ENCODE data around the gene TOR3A.

Gene TOR3A

DNA sequence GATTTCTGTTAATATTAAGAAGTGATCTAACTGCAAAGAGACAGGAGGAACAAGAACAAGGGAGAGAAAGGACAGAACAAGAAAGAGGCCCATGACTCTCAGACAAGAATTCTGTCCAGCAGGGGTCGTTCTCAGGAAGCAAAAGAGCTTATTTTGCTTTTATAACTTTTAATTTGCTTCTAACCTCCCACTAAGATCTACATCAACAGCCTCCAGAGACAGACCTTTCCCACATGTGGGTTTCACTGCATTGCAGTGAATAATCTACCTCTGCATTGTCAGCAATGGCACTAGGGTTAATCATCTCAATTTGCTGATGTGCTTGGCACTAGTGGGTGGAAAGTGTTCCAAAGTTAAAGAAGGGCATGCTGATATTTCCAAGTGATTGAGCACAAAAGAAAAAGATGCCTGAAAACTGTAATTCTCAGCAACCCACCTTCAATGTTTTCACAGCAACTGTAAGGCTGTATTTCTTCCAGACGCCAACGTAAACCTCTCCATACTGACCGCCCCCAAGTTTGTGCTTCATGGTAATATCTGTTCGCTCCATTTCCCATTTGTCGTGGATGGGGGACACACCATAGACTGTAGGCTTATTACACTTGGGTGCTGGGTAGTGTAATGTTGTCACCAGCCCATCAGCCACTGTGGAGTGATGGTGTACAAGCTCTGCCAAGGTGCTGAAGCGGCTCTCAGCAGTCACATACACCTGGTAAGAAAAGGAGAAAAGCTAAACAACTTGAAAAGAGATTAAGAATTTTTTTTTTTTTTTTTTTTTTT is 39.5 kb downstream of the TOR3A start:
- DNase-seq: peak; percentile 52 to 75 (median 66)
- Histone ChIP-seq H3K27me3 (replicated peaks in 2 of 5; ENCODE audit: control insufficient read depth in 4 of 5, insufficient read depth in 5 of 5, low read length in 4 of 5) (no peaks in the 10 kb centered on the region), H3K9me3 (ENCODE audit: control extremely low read depth in 1 of 5, control insufficient read depth in 4 of 5, insufficient read depth in 2 of 5, low read depth in 1 of 5, low read length in 4 of 5) (no peaks in the 10 kb centered on the region), H3K4me1 (ENCODE audit: control extremely low read depth in 1 of 4, control insufficient read depth in 4 of 4, insufficient read depth in 4 of 4, low read length in 3 of 4) (no peaks in the 10 kb centered on the region), H3K36me3 (ENCODE audit: control insufficient read depth in 4 of 4, insufficient read depth in 4 of 4, low read length in 3 of 4) (peaks cover 5 to 42% (median 18%) of the 10 kb centered on the region in 4 experiments), H3K4me3 (ENCODE audit: control insufficient read depth in 1 of 7, extremely low read depth in 1 of 7, insufficient read depth in 4 of 7, low read depth in 2 of 7, low read length in 6 of 7) (no peak overlapping the region), H3K27ac (ENCODE audit: insufficient read depth in 1 of 2, low read depth in 1 of 2, low read length in 2 of 2, poor library complexity in 1 of 2, severe bottlenecking in 2 of 2) (no peak overlapping the region)
- ChIA-PET POLR2A (interaction anchor here (0.6 kb wide), 1 partner anchor 513 kb away, joined by 3 read pairs; no protein-coding TSS in a partner anchor), CTCF (interaction anchor here (0.7 to 5.4 kb wide), 23 partner anchors 9 to 249 kb away, joined by 3 to 45 read pairs (median 5); partner anchors contain the start of gene SOAT1)
- WGBS (ENCODE audit: insufficient coverage): 94% methylated on average over 3 of the region's 7 CpGs

DNA sequence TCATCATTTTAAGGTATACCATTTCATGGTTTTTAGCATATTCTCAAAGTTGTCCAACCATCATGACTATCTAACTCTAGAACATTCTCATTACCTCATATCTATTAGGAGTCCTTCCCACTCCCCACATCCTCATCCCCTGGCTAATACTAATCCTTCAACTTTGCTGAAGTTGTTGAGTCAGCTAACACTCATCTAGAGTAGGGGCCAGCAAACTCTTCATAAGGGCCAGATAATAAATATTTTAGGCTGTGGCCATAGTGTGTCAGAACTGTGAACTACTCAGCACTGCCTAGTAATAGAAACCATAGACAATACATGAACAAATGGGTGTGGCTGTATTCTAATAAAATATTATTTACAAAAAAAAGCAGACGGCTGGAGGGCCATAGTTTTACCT is 43.0 kb downstream of the TOR3A start:
- no CpG with 5 or more reads among the region's 1 CpG for WGBS (ENCODE audit: insufficient coverage)
- Histone ChIP-seq H3K4me1 (ENCODE audit: control extremely low read depth in 1 of 4, control insufficient read depth in 4 of 4, insufficient read depth in 4 of 4, low read length in 3 of 4) (peaks cover 0 to 8% (median 2%) of the 10 kb centered on the region in 4 experiments), H3K4me3 (ENCODE audit: control insufficient read depth in 1 of 7, extremely low read depth in 1 of 7, insufficient read depth in 4 of 7, low read depth in 2 of 7, low read length in 6 of 7) (no peak overlapping the region), H3K27me3 (replicated peaks in 2 of 5; ENCODE audit: control insufficient read depth in 4 of 5, insufficient read depth in 5 of 5, low read length in 4 of 5) (no peaks in the 10 kb centered on the region), H3K9me3 (ENCODE audit: control extremely low read depth in 1 of 5, control insufficient read depth in 4 of 5, insufficient read depth in 2 of 5, low read depth in 1 of 5, low read length in 4 of 5) (no peaks in the 10 kb centered on the region), H3K27ac (ENCODE audit: insufficient read depth in 1 of 2, low read depth in 1 of 2, low read length in 2 of 2, poor library complexity in 1 of 2, severe bottlenecking in 2 of 2) (no peak overlapping the region), H3K36me3 (ENCODE audit: control insufficient read depth in 4 of 4, insufficient read depth in 4 of 4, low read length in 3 of 4) (peaks cover 2 to 21% (median 8%) of the 10 kb centered on the region in 4 experiments)
- DNase-seq: no peak
- ChIA-PET POLR2A (no interaction called here), CTCF (no interaction called here)

DNA sequence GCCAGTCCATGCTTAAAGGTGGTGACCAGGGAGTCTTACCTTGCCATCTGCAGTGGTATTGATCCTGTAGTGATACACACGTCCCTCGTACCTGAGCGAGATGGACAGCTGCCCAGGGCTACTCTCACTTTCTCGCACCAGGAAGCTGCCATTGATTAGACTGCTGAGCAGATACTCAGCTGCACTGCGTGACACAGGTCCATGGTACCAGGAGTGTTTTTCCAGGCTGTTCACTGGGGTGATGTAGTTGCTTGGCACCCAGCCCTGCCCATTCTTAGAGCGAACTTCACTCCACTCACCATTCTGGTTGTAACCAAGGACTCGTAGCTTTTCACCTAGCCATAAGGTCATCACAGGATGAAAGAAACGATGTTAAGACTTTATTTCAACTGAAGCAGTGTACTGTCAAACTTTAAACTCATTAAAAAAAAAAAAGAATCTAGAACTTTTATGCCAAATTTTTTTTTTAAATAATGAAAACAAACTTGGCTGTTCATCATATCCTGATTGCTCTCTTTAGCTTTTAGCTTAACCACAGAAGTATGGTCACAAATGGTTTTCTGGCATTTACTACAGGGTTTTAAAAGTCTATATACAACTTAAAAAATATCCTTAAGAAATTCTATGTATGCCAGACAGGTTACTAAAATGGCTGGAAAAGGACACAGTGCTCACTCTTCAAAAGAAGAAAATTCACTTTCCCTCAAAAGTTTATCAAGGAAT is 44.6 kb downstream of the TOR3A start:
- peaks cover 2 to 14% (median 5%) of the 10 kb centered on the region in 4 experiments for H3K36me3 ChIP-seq (ENCODE audit: control insufficient read depth in 4 of 4, insufficient read depth in 4 of 4, low read length in 3 of 4)
- POLR2A ChIA-PET: no interaction called here
- no peaks in the 10 kb centered on the region for H3K9me3 ChIP-seq (ENCODE audit: control extremely low read depth in 1 of 5, control insufficient read depth in 4 of 5, insufficient read depth in 2 of 5, low read depth in 1 of 5, low read length in 4 of 5)
- peak overlapping the region in 1 of 2 experiments; percentile 2 for H3K27ac ChIP-seq (ENCODE audit: insufficient read depth in 1 of 2, low read depth in 1 of 2, low read length in 2 of 2, poor library complexity in 1 of 2, severe bottlenecking in 2 of 2)
- 100% methylated on average over 8 of the region's 8 CpGs for WGBS (ENCODE audit: insufficient coverage)
- no peaks in the 10 kb centered on the region for H3K27me3 ChIP-seq (replicated peaks in 2 of 5; ENCODE audit: control insufficient read depth in 4 of 5, insufficient read depth in 5 of 5, low read length in 4 of 5)
- H3K4me3 ChIP-seq (ENCODE audit: control insufficient read depth in 1 of 7, extremely low read depth in 1 of 7, insufficient read depth in 4 of 7, low read depth in 2 of 7, low read length in 6 of 7): no peak overlapping the region
- DNase-seq: no peak
- CTCF ChIA-PET: interaction anchor here (0.8 to 1.7 kb wide), 7 partner anchors 12 to 244 kb away, joined by 3 to 6 read pairs (median 4); partner anchors contain the start of gene SOAT1
- H3K4me1 ChIP-seq (ENCODE audit: control extremely low read depth in 1 of 4, control insufficient read depth in 4 of 4, insufficient read depth in 4 of 4, low read length in 3 of 4): peaks cover 0 to 10% (median 4%) of the 10 kb centered on the region in 4 experiments

DNA sequence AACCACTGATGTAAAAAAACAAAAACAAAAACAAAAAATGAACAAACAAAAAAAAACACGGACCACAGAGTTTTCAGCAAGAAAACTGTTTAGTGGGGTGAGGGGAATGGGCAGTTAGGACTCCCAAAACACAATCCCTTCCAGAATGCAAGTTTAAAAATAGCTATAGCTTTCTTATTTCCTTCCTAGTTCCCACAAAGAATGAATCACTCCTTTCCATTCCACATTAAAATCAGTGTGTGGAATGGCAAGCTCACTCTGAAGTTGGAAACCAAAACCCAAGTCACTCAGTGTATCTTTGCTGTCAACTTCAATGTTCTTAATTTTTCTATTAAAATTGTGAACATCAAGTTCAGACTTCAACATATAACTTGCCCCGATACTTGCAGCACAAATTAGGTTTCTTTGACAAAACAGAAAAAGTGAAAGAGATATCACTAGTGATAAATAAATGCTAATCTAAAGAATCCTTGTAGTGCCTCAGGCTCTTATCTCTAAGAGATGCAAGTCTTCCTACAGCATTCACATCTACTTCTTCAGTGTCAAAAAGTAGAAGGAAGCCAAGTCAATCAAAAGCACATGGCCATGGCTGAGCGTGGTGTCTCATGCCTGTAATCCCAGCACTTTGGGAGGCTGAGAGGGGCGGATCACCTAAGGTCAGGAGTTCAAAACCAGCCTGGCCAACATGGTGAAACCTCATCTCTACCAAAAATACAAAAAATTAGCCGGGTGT is 45.5 kb downstream of the TOR3A start:
- WGBS (ENCODE audit: insufficient coverage): 100% methylated on average over 3 of the region's 5 CpGs

DNA sequence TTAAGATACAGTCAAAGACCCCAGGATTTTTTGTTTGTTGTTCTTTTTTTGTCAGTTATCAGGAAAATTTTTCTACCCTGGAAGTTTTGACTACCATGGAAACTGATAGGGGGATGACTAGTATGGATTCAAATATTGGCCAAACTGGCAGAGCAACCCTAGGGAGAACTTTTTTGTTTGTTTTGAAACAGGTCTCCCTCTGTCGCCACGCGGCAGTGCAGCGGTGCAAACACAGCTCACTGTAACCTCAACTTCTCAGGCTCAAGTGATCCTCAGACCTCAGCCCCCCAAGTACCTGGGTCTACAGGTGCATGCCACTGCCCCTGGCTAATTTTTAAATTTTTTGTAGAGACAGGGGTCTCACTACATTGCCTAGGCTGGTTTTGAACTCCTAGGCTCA is 46.6 kb downstream of the TOR3A start:
- H3K27me3 ChIP-seq (replicated peaks in 2 of 5; ENCODE audit: control insufficient read depth in 4 of 5, insufficient read depth in 5 of 5, low read length in 4 of 5): no peaks in the 10 kb centered on the region
- ChIA-PET POLR2A (interaction anchor here (0.7 kb wide), 1 partner anchor 1072 kb away, joined by 3 read pairs; no protein-coding TSS in a partner anchor), CTCF (interaction anchor here (0.6 to 0.7 kb wide), 2 partner anchors 11 to 29 kb away, joined by 4 read pairs; no protein-coding TSS in a partner anchor)
- no peak for DNase-seq
- no peaks in the 10 kb centered on the region for H3K9me3 ChIP-seq (ENCODE audit: control extremely low read depth in 1 of 5, control insufficient read depth in 4 of 5, insufficient read depth in 2 of 5, low read depth in 1 of 5, low read length in 4 of 5)
- no peak overlapping the region for H3K27ac ChIP-seq (ENCODE audit: insufficient read depth in 1 of 2, low read depth in 1 of 2, low read length in 2 of 2, poor library complexity in 1 of 2, severe bottlenecking in 2 of 2)
- no CpG with 5 or more reads among the region's 4 CpGs for WGBS (ENCODE audit: insufficient coverage)
- peaks cover 2 to 13% (median 5%) of the 10 kb centered on the region in 4 experiments for H3K36me3 ChIP-seq (ENCODE audit: control insufficient read depth in 4 of 4, insufficient read depth in 4 of 4, low read length in 3 of 4)
- no peak overlapping the region for H3K4me3 ChIP-seq (ENCODE audit: control insufficient read depth in 1 of 7, extremely low read depth in 1 of 7, insufficient read depth in 4 of 7, low read depth in 2 of 7, low read length in 6 of 7)
- peaks cover 0 to 10% (median 4%) of the 10 kb centered on the region in 4 experiments for H3K4me1 ChIP-seq (ENCODE audit: control extremely low read depth in 1 of 4, control insufficient read depth in 4 of 4, insufficient read depth in 4 of 4, low read length in 3 of 4)

More for the DNA sequence above, 45.5 kb downstream of the TOR3A start:
- CTCF ChIA-PET: interaction anchor here (0.6 to 1.7 kb wide), 2 partner anchors 22 to 170 kb away, joined by 3 to 6 read pairs; no protein-coding TSS in a partner anchor
- Histone ChIP-seq H3K4me3 (ENCODE audit: control insufficient read depth in 1 of 7, extremely low read depth in 1 of 7, insufficient read depth in 4 of 7, low read depth in 2 of 7, low read length in 6 of 7) (no peak overlapping the region), H3K27me3 (replicated peaks in 2 of 5; ENCODE audit: control insufficient read depth in 4 of 5, insufficient read depth in 5 of 5, low read length in 4 of 5) (no peaks in the 10 kb centered on the region), H3K36me3 (ENCODE audit: control insufficient read depth in 4 of 4, insufficient read depth in 4 of 4, low read length in 3 of 4) (peaks cover 2 to 13% (median 5%) of the 10 kb centered on the region in 4 experiments), H3K27ac (ENCODE audit: insufficient read depth in 1 of 2, low read depth in 1 of 2, low read length in 2 of 2, poor library complexity in 1 of 2, severe bottlenecking in 2 of 2) (no peak overlapping the region), H3K9me3 (ENCODE audit: control extremely low read depth in 1 of 5, control insufficient read depth in 4 of 5, insufficient read depth in 2 of 5, low read depth in 1 of 5, low read length in 4 of 5) (no peaks in the 10 kb centered on the region), H3K4me1 (ENCODE audit: control extremely low read depth in 1 of 4, control insufficient read depth in 4 of 4, insufficient read depth in 4 of 4, low read length in 3 of 4) (peaks cover 0 to 10% (median 4%) of the 10 kb centered on the region in 4 experiments)
- DNase-seq: no peak
- POLR2A ChIA-PET: no interaction called here

DNA sequence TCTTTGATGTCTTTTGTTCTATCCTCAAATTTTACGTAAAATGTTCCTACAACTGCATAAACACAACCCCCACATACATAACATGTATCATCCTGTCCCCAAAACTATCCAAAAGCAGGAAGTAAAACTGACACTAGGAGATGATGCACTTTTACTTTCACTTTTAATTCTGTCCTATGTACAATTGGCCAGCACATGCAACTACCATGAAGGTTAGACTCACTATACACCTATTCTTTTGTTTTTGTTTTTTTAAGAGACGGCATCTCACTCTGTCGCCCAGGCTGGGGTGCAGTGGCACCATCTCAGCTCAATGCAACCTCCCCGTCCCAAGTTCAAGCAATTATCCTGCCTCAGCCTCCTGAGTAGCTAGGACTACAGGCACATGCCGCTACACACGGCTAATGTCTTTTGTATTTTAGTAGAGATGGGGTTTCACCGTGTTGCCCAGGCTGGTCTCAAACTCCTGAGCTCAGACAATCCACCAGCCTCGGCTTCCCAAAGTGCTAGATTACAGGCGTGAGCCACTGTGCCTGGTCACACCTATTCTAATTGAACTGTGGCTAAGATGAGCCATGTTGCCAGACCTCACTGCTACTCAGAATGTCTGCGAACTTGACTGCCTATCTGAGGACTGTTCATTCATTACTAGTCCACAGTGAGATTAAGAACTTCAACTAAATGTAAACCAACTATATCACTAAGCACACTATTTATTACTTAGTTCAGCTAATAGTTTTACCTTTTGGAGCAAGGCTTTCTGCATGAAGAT is 48.0 kb downstream of the TOR3A start:
- no peaks in the 10 kb centered on the region for H3K27me3 ChIP-seq (replicated peaks in 2 of 5; ENCODE audit: control insufficient read depth in 4 of 5, insufficient read depth in 5 of 5, low read length in 4 of 5)
- POLR2A ChIA-PET: no interaction called here
- DNase-seq: peak; percentile 47 to 84 (median 74)
- H3K4me3 ChIP-seq (ENCODE audit: control insufficient read depth in 1 of 7, extremely low read depth in 1 of 7, insufficient read depth in 4 of 7, low read depth in 2 of 7, low read length in 6 of 7): peak overlapping the region in 3 of 7 experiments; percentile 11 to 42 (median 22)
- no peaks in the 10 kb centered on the region for H3K9me3 ChIP-seq (ENCODE audit: control extremely low read depth in 1 of 5, control insufficient read depth in 4 of 5, insufficient read depth in 2 of 5, low read depth in 1 of 5, low read length in 4 of 5)
- peaks cover 0 to 10% (median 4%) of the 10 kb centered on the region in 4 experiments for H3K4me1 ChIP-seq (ENCODE audit: control extremely low read depth in 1 of 4, control insufficient read depth in 4 of 4, insufficient read depth in 4 of 4, low read length in 3 of 4)
- H3K27ac ChIP-seq (ENCODE audit: insufficient read depth in 1 of 2, low read depth in 1 of 2, low read length in 2 of 2, poor library complexity in 1 of 2, severe bottlenecking in 2 of 2): peak overlapping the region in 1 of 2 experiments; percentile 5
- H3K36me3 ChIP-seq (ENCODE audit: control insufficient read depth in 4 of 4, insufficient read depth in 4 of 4, low read length in 3 of 4): peaks cover 2 to 13% (median 5%) of the 10 kb centered on the region in 4 experiments
- CTCF ChIA-PET: interaction anchor here (0.8 to 2.7 kb wide), 4 partner anchors 9 to 241 kb away, joined by 3 to 13 read pairs (median 3); no protein-coding TSS in a partner anchor
- WGBS (ENCODE audit: insufficient coverage): 88% methylated on average over 8 of the region's 10 CpGs

Data from common myeloid progenitor, CD34-positive (primary cell).